Lung microvascular endothelial cell (primary cell): ENCODE data around the gene TAF11L11. TPM values are rescaled to one million over a fixed set of nuclear protein-coding genes. Genes with fewer than 3 reads are reported as not detected.
"Not testable (repeated sequence)": the region's sequence is repeated elsewhere in the genome, so short reads cannot be mapped to it uniquely, and the experiment has no call there.

ENCODE experiments used
- DNase-seq, 2 donors: peaks; one replicate each; pipeline versions ENCODE4 v3.0.0 to v3.0.0-alpha.2; 2010; ENCODE audit warnings: low read depth in 2 of 2
- total RNA-seq: library from RNA; depleted of rRNA; stranded (reverse); fragments of >200 nt; gene quantifications from 2 replicates; pipeline ENCODE4 v1.2.1, GENCODE V29; 2014

Gene TAF11L11
- total RNA-seq = not detected in 2 replicates

DNA sequence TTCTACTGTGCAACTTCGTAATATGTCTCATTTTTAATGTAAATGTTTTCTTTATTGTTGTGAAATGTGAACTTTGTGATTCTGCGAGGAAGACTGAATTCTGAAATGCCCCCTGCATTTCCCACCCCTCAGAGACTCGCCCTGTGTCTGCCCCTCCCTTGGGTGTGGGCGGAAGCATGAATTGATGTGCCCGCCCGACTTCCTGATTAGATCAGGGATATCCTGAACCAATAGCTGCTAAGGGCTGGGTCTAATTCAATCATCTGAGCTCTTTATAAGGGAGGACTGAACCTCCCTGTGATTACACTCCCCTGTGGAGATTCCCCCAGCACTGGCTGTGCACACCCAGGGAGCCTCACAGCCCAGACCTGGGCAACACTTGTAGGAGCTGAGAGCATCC is at the start of gene TAF11L11:
TAF11L11 (plus strand) TSS at position 304 of the 400 bp plus-strand sequence.
- not testable (repeated sequence) for DNase-seq

GRCh38 chr5:17585658-17586057 is 18.3 kb upstream of the TAF11L11 start, which contains the start of gene TAF11L7:
TAF11L7 (minus strand) TSS chr5:17585758.
- DNase-seq = not testable (repeated sequence)

DNA sequence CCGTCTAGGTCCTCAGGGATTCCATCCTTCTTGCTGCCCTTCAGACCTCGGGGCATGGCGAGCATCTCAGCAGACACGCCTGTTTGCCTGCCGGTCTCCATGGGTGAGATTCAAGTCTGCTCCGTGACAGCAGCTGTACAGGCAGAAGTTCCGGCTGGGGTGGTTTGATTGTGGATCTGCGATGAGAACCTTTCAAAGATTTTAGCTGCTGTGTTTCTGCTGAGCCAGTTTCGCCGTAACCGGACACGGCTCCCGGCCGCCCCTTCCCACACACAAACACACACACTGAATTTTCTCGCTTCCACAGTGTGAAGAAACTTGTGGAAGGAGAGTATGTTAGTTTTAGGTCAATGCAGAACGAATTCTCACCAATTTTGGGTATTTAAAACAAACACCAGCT is 13.1 kb upstream of the TAF11L11 start, which contains the start of gene TAF11L8:
TAF11L8 (minus strand) TSS at position 101 of the 400 bp plus-strand sequence.
- DNase-seq = not testable (repeated sequence)

- not testable (repeated sequence) for DNase-seq
Measured at GRCh38 chr5:17594255-17594654, 9.7 kb upstream of the TAF11L11 start, which contains the start of gene TAF11L9. TAF11L9 (minus strand) TSS chr5:17594394.

GRCh38 chr5:17597728-17598127 is 6.3 kb upstream of the TAF11L11 start, which contains the start of gene TAF11L10:
TAF11L10 (minus strand) TSS chr5:17597828.
- DNase-seq = not testable (repeated sequence)

DNA sequence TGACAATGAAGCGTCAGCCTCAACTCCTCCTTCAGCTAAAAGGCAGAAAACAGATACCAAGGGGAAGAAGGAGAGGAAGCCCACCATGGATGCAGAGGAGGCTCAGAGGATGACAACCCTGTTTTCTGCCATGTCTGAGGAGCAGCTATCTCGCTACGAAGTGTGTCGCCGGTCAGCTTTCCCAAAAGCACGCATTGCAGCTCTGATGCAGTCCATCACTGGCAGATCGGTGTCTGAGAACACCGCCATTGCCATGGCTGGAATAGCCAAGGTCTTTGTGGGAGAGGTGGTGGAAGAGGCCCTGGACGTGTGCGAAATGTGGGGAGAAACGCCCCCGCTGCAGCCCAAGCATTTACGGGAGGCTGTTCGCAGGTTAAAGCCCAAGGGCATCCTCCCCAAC is 968 bp downstream of the TAF11L11 start:
- no peak for DNase-seq

GRCh38 chr5:17607461-17607860 is 3.5 kb downstream of the TAF11L11 start:
- not testable (repeated sequence) for DNase-seq

GRCh38 chr5:17610092-17610491 is 6.1 kb downstream of the TAF11L11 start, which contains the start of gene TAF11L12:
TAF11L12 (plus strand) TSS chr5:17610392.
- DNase-seq = not testable (repeated sequence)

GRCh38 chr5:17614872-17615605 is 11.1 kb downstream of the TAF11L11 start:
- DNase-seq = no peak

DNA sequence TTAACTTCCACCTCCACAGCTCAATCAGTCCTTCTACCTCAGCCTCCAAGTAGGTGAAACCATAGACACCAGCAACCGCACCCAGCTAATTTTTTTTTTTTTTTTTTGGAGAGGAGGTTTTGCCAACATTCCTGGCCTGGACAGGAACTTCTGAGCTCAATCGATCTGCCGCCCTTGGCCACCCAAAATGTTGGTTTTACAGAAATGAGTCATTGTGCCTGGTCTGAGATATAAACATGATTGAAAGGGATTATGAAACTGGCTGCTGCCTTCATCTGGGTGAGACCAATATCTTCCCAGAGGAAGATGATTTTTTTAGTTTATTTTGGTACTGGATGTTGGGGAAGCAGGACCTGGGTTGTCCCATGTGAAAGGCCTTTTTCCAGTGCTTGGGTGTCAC is 15.4 kb downstream of the TAF11L11 start:
- DNase-seq = no peak

GRCh38 chr5:17620627-17621026 is 16.6 kb downstream of the TAF11L11 start:
- no peak for DNase-seq

- DNase-seq = no peak
Measured at GRCh38 chr5:17625686-17626085, 21.7 kb downstream of the TAF11L11 start.

DNA sequence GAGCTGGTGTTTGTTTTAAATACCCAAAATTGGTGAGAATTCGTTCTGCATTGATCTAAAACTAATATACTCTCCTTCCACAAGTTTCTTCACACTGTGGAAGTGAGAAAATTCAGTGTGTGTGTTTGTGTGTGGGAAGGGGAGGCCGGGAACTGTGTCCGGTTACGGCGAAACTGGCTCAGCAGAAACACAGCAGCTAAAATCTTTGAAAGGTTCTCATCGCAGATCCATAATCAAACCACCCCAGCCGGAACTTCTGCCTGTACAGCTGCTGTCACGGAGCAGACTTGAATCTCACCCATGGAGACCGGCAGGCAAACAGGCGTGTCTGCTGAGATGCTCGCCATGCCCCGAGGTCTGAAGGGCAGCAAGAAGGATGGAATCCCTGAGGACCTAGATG is 27.8 kb downstream of the TAF11L11 start, which contains the start of gene TAF11L13:
TAF11L13 (plus strand) TSS at position 301 of the 400 bp plus-strand sequence.
- DNase-seq = not testable (repeated sequence)

DNA sequence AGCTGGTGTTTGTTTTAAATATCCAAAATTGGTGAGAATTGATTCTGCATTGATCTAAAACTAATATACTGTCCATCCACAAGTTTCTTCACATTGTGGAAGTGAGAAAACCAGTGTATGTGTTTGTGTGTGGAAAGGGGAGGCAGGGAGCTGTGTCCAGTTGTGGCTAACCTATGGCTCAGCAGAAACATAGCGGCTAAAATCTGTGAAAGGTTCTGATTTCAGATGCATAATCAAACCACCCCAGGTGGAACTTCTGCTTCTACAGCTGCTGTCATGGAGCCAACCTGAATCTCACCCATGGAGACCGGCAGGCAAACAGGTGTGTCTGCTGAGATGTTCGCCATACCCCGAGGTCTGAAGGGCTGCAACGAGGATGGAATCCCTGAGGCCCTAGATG is 30.2 kb downstream of the TAF11L11 start, which contains the start of gene TAF11L14:
TAF11L14 (plus strand) TSS at position 301 of the 400 bp plus-strand sequence.
- DNase-seq = no peak

DNA sequence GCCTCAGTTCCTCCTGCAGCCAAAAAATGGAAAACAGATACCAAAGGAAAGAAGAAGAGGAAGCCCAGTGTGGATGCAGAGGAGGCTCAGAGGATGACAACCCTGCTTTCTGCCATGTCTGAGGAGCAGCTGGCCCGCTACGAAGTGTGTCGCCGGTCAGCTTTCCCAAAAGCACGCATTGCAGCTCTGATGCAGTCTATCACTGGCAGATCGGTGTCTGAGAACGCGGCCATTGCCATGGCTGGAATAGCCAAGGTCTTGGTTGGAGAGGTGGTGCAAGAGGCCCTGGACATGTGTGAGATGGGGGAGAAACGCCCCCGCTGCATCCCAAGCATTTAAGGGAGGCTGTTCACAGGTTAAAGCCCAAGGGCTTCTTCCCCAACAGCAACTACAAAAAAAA is 45.2 kb downstream of the TAF11L11 start:
- not testable (repeated sequence) for DNase-seq

DNA sequence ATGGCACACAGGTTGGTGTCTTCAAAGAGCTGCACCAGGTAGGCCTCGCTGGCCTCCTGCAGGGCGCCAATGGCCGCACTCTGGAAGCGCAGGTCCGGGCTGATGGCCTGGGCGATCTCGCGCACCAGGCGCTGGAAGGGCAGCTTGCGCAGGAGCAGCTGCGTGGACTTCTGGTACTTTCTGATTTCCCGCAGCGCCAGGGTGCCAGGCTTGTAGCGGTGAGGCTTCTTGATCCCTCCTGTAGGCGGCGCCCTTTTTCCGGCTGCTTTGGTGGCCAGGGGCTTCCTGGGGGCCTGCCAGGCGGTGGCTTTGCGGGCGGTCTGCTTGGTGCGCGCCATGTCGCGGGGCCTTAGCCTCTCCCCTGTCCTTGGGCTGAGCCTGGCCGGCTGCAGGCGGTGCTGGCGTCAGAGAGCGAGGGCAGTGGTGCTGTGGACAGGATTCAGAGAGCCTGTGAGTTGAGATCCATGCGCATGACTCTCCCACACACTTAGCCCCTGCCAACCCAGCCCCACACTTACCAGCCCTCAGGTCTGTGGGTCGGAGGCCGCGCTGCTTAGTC is 51.3 kb downstream of the TAF11L11 start:
- not testable (repeated sequence) for DNase-seq

Other genes starting within 250 kb of the TAF11L11 start
- not detected in 2 replicates for gene TAF11L2, start 106.0 kb upstream of the TAF11L11 start, total RNA-seq
- gene TAF11L3, start 85.8 kb upstream of the TAF11L11 start, total RNA-seq = not detected in 2 replicates
- gene TAF11L4, start 82.4 kb upstream of the TAF11L11 start, total RNA-seq = not detected in 2 replicates
- gene TAF11L5, start 78.9 kb upstream of the TAF11L11 start, total RNA-seq = not detected in 2 replicates
- gene TAF11L6, start 75.5 kb upstream of the TAF11L11 start, total RNA-seq = not detected in 2 replicates
- not detected in 2 replicates for gene TAF11L7, start 18.4 kb upstream of the TAF11L11 start, total RNA-seq
- gene TAF11L8, start 13.2 kb upstream of the TAF11L11 start, total RNA-seq = not detected in 2 replicates
- not detected in 2 replicates for gene TAF11L9, start 9.8 kb upstream of the TAF11L11 start, total RNA-seq
- not detected in 2 replicates for gene TAF11L10, start 6.4 kb upstream of the TAF11L11 start, total RNA-seq
- gene TAF11L12, start 6.2 kb downstream of the TAF11L11 start, total RNA-seq = not detected in 2 replicates
- not detected in 2 replicates for gene TAF11L13, start 27.9 kb downstream of the TAF11L11 start, total RNA-seq
- not detected in 2 replicates for gene TAF11L14, start 30.3 kb downstream of the TAF11L11 start, total RNA-seq